ENCODE data around the gene GPR171.
"Not testable (repeated sequence)": the region's sequence is repeated elsewhere in the genome, so short reads cannot be mapped to it uniquely, and the experiment has no call there.

GPR171 gene, protein sequence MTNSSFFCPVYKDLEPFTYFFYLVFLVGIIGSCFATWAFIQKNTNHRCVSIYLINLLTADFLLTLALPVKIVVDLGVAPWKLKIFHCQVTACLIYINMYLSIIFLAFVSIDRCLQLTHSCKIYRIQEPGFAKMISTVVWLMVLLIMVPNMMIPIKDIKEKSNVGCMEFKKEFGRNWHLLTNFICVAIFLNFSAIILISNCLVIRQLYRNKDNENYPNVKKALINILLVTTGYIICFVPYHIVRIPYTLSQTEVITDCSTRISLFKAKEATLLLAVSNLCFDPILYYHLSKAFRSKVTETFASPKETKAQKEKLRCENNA

DNA sequence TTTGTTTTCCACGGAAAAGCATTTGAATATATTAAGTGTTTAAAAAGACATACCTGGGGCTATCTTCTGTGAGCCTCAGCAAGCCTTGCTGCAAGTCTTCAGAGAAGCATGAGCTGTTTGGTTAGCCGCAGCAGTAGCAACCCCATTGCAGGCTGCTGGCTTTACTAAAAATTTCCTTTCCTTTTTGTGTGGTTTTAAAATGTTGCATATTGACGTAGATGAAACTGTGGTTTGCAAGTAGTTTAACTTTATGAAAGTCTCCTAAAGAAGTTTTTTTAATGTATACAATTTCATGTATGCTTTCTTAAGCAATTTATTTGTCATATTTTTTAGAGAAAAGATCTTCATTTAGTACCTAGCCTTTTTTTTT lies at the start of gene GPR171:
Gene GPR171 (minus strand): TSS at position 166 of the 370 bp plus-strand sequence. CDS start 3,830 bp downstream, outside the sequence.
- DNase-seq (ENCODE audit: low read depth in 2 of 2) = peak; percentile 27 to 52

- no peak for DNase-seq (ENCODE audit: low read depth in 2 of 2)
These were observed 45.8 kb upstream of the GPR171 start for GRCh38 chr3:151248772-151249337.

DNA sequence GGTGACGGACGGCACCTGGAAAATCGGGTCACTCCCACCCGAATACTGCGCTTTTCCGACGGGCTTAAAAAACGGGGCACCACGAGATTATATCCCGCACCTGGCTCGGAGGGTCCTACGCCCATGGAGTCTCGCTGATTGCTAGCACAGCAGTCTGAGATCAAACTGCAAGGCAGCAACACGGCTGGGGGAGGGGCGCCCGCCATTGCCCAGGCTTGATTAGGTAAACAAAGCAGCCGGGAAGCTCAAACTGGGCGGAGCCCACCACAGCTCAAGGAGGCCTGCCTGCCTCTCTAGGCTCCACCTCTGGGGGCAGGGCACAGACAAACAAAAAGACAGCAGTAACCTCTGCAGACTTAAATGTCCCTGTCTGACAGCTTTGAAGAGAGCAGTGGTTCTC lies 39.0 kb upstream of the GPR171 start:
- not testable (repeated sequence) for DNase-seq (ENCODE audit: low read depth in 2 of 2)

DNA sequence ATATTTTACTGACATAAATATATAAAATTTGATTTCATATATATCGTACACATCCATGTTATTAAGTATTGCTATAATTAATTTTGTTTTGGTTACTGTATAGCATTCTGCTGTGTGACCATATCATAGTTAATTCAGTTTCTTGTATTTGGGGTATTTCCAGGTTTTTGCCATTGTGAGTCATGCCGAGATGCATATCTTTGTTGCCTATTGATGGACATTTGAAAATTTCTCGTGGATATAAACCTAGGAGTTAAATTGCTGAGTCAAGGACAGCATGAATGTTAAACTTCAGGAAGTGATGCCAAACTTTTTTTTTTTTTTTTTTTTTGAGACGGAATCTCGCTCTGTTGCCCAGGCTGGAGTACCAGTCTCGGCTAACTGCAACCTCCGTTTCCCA lies 33.7 kb upstream of the GPR171 start:
- DNase-seq (ENCODE audit: low read depth in 2 of 2) = no peak

GRCh38 chr3:151236316-151236715 lies 33.3 kb upstream of the GPR171 start:
- DNase-seq (ENCODE audit: low read depth in 2 of 2) = no peak

GRCh38 chr3:151234825-151235224 lies 31.8 kb upstream of the GPR171 start:
- DNase-seq (ENCODE audit: low read depth in 2 of 2) = no peak

DNA sequence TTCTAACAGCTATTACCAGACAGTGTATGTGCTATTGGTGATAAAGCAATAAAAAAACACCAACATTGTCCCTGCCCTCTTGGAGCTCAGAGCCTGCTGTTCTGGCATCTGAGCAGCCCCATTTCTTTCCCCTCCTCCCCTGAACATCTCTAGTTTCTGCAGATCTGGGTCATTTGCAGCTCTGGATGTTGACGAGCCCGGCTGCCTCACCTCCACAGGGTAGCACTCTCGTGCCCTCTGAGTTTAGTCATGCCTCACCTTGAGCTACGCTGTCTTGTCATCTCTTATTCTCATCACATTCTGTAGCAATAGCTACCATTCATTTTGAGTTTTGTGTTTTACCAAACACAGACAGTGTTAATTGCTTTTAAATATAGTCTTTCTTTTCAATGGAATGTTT lies 30.0 kb upstream of the GPR171 start:
- no peak for DNase-seq (ENCODE audit: low read depth in 2 of 2)

- not testable (repeated sequence) for DNase-seq (ENCODE audit: low read depth in 2 of 2)
These were observed 29.4 kb upstream of the GPR171 start for GRCh38 chr3:151232403-151232802.

DNA sequence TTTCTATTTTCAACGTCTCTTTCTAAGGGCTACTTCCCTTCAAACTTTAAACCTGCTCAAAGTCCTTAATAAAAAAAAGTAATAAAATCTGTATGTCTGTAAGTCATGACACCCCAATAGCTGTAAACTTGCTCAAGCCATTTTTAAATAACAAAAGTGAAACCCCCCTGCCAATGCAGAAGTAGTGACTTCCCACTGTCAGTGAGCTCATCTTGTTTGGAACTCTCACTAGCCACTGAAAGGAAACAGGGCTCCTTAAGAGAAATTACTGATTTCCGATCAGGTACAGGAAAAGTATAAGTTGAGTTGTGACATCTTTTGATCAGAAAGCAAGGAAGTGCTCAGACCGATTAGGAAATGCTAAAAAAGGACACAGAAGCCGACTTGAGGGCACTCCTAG lies 27.6 kb upstream of the GPR171 start:
- no peak for DNase-seq (ENCODE audit: low read depth in 2 of 2)

DNA sequence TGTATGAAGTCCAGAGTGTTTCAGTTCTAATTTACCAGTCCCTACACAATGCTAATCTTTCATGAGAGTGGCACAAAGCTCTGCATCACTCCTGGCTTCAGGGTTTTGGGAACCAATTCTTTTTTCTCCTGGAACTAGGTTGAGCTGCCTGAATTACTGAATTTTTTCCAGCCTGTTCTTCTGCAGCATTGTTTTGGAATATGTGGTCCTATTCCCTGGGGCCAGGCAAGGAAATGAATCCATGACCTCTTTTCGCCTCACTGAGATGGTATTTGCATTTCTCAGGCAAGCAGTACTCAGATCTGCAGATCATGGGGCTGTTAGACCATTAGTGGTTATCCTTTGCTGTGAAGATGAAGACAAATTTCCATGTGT lies 25.6 kb upstream of the GPR171 start:
- no peak for DNase-seq (ENCODE audit: low read depth in 2 of 2)

DNA sequence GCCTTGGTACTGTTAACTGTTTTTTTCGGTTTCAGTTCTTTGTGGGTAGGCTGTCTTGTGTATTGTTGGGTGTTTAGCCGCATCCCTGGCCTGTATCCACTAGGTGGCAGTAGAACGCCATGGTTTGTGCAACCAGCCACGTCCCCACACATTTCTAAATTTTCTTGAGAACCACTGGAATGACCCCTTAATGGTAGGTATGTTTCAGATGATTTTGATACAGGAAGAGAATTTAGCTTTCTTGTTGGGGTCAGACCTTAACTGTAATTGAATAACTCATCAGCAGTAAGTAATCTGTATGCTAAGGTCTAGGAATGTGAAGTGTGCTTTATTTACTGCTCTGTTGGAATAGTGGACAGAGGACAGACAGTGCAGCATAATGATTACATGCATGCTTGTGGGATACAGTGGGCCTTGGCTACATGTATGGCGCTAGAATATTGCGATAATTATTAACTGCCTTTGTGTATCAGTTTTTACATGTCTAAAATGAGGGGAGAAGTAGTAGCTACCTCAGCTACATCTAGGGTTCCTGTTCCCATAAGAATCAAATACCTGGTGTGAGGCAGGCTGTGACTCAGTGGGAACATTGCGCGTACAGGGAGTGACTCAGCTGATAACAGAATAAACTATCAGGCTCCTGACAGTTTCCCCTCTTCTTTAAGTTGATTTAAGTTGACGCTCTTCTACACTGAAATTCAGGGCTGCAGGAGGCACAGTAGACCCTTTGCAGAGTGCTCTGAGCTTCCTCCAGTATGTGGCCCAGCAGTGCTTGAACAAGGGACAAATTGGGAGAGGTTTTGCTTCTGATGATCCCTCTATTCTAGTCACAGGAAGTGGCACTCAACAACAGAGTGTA lies 25.0 kb upstream of the GPR171 start:
- peak; percentile 60 to 77 for DNase-seq (ENCODE audit: low read depth in 2 of 2)

GRCh38 chr3:151227266-151227806 lies 24.3 kb upstream of the GPR171 start:
- no peak for DNase-seq (ENCODE audit: low read depth in 2 of 2)

DNA sequence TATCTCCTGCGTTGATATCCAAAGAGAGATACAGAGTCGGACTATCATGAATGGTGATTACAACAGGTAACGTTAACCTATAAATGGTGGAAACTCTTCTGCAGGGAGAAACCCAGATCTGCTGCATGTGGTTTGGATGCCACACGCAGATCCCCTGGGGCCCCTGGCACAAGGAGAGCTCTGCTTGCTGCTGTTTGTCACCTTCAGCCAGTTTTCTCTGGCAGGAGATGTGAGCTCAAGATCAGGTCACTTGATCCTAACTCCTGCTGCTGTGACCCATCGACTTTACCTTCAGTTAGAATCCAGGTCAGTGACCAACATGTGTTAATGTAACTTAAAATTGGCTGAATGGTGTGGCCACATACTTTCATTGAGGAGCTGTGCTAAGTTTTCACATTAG lies 23.8 kb upstream of the GPR171 start:
- DNase-seq (ENCODE audit: low read depth in 2 of 2) = no peak

- DNase-seq (ENCODE audit: low read depth in 2 of 2) = no peak
These were observed 23.1 kb upstream of the GPR171 start for GRCh38 chr3:151226088-151226563.

DNA sequence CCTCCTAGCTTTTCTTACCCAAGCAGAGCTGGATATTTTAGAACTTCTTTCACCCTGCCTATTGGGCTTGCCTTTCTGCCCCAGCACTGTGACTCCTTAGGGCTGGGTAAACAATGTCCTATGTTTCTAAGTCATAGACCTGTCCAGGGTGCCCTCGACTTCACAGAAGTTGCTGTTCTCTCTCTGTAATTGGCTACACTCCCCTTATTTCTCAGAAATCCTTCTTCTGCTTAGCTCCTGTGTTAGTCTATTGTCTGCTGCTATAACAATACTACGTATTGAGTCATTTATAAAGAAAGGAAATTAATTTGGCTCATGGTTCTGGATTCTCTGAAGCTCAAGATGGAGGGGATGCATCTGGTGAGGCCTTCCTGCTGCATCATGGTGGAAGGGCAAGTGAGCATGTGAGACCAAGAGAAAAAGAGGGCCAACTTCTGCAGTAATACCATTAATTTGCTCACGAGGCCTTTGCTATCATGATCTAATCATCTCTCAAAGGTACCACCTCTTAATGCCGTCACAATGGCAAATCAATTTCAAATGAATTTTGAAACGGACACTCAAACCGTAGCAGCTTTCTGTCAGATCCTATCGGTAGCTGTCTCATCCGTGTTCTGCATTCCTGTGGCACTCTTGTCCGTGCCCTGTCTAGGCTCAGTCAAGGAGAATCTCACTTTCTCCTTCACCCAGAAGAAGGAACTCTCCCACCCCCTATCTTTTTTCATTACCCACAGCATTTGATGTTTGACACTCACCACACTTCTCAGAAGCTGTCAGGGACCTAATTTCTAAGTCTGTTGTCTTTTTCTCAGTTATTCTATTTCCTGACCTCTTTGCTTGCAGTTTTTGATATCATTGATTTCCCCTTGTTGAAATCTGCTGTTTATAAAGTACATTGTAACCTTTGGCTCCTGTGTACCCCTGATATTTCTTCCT lies 22.3 kb upstream of the GPR171 start:
- no peak for DNase-seq (ENCODE audit: low read depth in 2 of 2)

DNA sequence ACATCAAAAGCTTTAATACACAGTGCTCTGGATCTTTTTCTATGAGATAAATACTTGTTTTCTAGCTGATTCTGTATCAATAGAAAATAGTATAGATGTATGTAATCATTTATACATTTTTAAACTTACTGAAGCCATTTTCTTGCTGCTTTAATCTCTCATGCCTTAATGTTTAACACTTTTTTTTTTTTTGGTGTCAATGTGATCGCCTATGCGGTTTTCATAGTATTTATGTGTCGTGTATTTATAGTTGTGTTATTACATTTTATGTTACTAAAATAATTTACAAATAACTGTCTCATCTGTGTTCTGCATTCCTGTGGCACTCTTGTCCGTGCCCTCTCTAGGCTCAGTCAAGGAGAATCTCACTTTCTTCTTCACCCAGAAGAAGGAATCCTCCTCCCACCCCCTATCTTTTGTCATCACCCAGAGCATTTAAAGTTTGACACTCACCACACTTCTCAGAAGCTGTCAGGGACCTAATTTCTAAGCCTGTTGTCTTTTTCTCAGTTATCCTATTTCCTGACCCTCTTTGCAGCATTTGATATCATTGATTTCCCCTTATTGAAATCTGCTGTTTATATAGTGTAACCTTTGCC lies 21.4 kb upstream of the GPR171 start:
- DNase-seq (ENCODE audit: low read depth in 2 of 2) = no peak

DNA sequence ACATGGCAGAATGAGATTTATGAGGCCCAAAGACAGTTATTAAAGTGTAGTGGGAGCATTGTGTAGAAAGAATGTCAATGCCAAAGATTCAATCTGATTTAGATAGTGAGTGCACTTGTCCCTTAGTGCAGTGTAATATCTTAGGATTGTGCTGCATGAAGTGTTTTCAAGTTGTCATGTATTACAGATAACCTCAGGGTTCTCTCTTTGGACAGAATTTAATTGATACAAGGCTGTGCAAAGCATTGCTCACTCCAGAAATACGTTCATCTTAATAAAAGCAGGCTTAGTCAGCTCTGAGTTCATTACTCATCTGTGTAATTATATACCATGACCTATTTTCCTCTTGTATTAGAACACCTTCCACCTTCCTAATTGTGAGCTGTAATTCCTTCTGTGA lies 16.0 kb upstream of the GPR171 start:
- DNase-seq (ENCODE audit: low read depth in 2 of 2) = no peak

GRCh38 chr3:151218136-151218535 lies 15.1 kb upstream of the GPR171 start:
- DNase-seq (ENCODE audit: low read depth in 2 of 2) = no peak

- DNase-seq (ENCODE audit: low read depth in 2 of 2) = no peak
These were observed 13.9 kb upstream of the GPR171 start for GRCh38 chr3:151216641-151217607.

DNA sequence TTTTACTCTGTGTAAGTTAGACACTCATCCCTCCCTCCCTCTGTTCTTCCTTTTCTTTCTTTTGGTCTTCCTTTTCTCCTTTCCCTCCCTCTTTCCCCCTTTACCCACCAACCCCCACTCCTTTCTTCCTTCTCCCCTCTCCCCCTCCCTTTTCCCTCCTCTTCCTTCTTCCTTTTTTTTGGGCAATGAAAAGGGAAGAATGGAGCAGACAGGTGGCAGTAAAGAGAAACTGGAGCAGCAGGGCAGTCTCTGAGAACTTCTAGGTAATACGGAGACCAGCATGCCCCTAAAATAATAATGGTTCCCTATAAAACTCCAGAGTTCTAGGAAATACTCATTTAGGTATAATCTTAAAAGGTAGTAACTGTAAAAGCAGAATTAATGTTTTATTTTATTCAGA lies 11.4 kb upstream of the GPR171 start:
- no peak for DNase-seq (ENCODE audit: low read depth in 2 of 2)

Measured in stimulated activated CD4-positive, alpha-beta T cell treated with anti-CD3 and anti-CD28 coated beads, Interleukin-1b, Interleukin-23, amount 100 ng/mL, for 4 hours (primary cell).